GM23338 (cell line): ENCODE results near the gene NAPA. TPM values are rescaled to one million over a fixed set of nuclear protein-coding genes. Genes with fewer than 3 reads are reported as not detected.

Experiments
- ATAC-seq: fragments of 200-7000 bp; cut with Tn5 transposase; 3 replicates; pipeline ENCODE4 v1.9.1; 2020
- DNase-seq: peaks from one replicate; pipeline ENCODE4 v3.0.0-alpha.2; 2015; ENCODE audit warnings: low spot score
- H2AFZ ChIP-seq: fragments of 200-600 bp; sonication (generic); 2 replicates; pipeline ENCODE4 v1.8.0; 2016; ENCODE audit warnings: antibody characterized with exemption, mild to moderate bottlenecking, moderate library complexity
- H3F3A ChIP-seq: fragments of 200-600 bp; sonication (generic); replicated peaks from 2 replicates; pipeline ENCODE4 v1.8.0; 2017; ENCODE audit warnings: antibody characterized with exemption, mixed run types, low read depth
- H3K27ac ChIP-seq: fragments of 200-600 bp; sonication (generic); 2 replicates; pipeline ENCODE4 v1.6.1; 2016; ENCODE audit warnings: low read depth
- H3K27me3 ChIP-seq: fragments of 200-600 bp; sonication (generic); 2 replicates; pipeline ENCODE4 v1.8.0; 2016; ENCODE audit warnings: mild to moderate bottlenecking, mixed run types, moderate library complexity; ENCODE audit not compliant: insufficient read depth
- H3K36me3 ChIP-seq: fragments of 200-600 bp; sonication (generic); 2 replicates; pipeline ENCODE4 v1.8.0; 2016; ENCODE audit warnings: mild to moderate bottlenecking; ENCODE audit not compliant: insufficient read depth
- H3K4me1 ChIP-seq: fragments of 200-600 bp; sonication (generic); 2 replicates; pipeline ENCODE4 v1.8.0; 2016; ENCODE audit warnings: mild to moderate bottlenecking, moderate library complexity; ENCODE audit not compliant: insufficient read depth
- H3K4me2 ChIP-seq: fragments of 200-600 bp; sonication (generic); 2 replicates; pipeline ENCODE4 v1.7.1; 2017; ENCODE audit warnings: mixed run types
- H3K4me3 ChIP-seq: fragments of 200-600 bp; sonication (generic); 2 replicates; pipeline ENCODE4 v1.6.1; 2016; ENCODE audit warnings: mixed run types
- H3K79me2 ChIP-seq: fragments of 200-600 bp; sonication (generic); replicated peaks from 2 replicates; pipeline ENCODE4 v1.8.0; 2017; ENCODE audit warnings: mild to moderate bottlenecking; ENCODE audit not compliant: insufficient read depth
- H3K9me2 ChIP-seq: fragments of 200-600 bp; sonication (generic); 2 replicates; pipeline ENCODE4 v1.8.0; 2017; ENCODE audit not compliant: insufficient read depth
- H4K20me1 ChIP-seq: fragments of 200-600 bp; sonication (generic); replicated peaks from 2 replicates; pipeline ENCODE4 v1.8.0; 2017; ENCODE audit warnings: mild to moderate bottlenecking; ENCODE audit not compliant: insufficient read depth
- H3K27ac Mint-ChIP-seq: 2 replicates; pipeline ENCODE4 v1.8.0; 2020; ENCODE audit warnings: inconsistent platforms, mild to moderate bottlenecking, moderate library complexity, mixed read lengths
- H3K27me3 Mint-ChIP-seq: 3 replicates; pipeline ENCODE4 v1.8.0; 2022; ENCODE audit warnings: low read depth, mild to moderate bottlenecking, moderate library complexity, mixed read lengths, inconsistent platforms; ENCODE audit not compliant: insufficient read depth, poor library complexity
- H3K36me3 Mint-ChIP-seq: 3 replicates; pipeline ENCODE4 v1.8.0; 2021; ENCODE audit warnings: low read depth, mild to moderate bottlenecking, inconsistent platforms, moderate library complexity, mixed read lengths
- H3K4me1 Mint-ChIP-seq: 3 replicates; pipeline ENCODE4 v1.8.0; 2020; ENCODE audit warnings: mild to moderate bottlenecking, inconsistent platforms, mixed read lengths
- H3K4me3 Mint-ChIP-seq: 3 replicates; pipeline ENCODE4 v1.8.0; 2021; ENCODE audit warnings: moderate library complexity, mild to moderate bottlenecking, inconsistent platforms, mixed read lengths
- H3K9me3 Mint-ChIP-seq: 3 replicates; pipeline ENCODE4 v1.8.0; 2020; ENCODE audit warnings: moderate library complexity, mild to moderate bottlenecking, inconsistent platforms, mixed read lengths
- CREB1 ChIP-seq: fragments of 250-450 bp; sonication (Bioruptor Pico); IDR thresholded peaks from 2 replicates; pipeline ENCODE4 v1.5.0; 2020; ENCODE audit warnings: low read depth, mild to moderate bottlenecking, moderate library complexity
- CTCF ChIP-seq, 2 experiments: fragments of 200-600 bp in 1 of 2; sonication (generic) in 1 of 2; conservative IDR thresholded peaks; 2 replicates each; pipeline versions ENCODE4 v1.5.1 to v1.6.1; 2016 to 2017; ENCODE audit warnings: antibody characterized with exemption in 2 of 2, low read depth in 2 of 2, mild to moderate bottlenecking in 2 of 2, moderate library complexity in 1 of 2
- ETS1 ChIP-seq: IDR thresholded peaks from 2 replicates; pipeline ENCODE4 v1.6.1; 2016; ENCODE audit warnings: antibody characterized with exemption
- EZH2phosphoT487 ChIP-seq: fragments of 200-600 bp; sonication (generic); IDR thresholded peaks from one replicate; pipeline ENCODE4 v1.8.1; 2018; ENCODE audit warnings: antibody characterized with exemption; ENCODE audit not compliant: unreplicated experiment
- STAT1 ChIP-seq: IDR thresholded peaks from one replicate; pipeline ENCODE4 v1.6.1; 2016; ENCODE audit warnings: antibody characterized with exemption; ENCODE audit not compliant: unreplicated experiment
- ZNF331 ChIP-seq: fragments of 250-450 bp; sonication (Bioruptor Pico); IDR thresholded peaks from 2 replicates; pipeline ENCODE4 v1.5.0; 2020; ENCODE audit warnings: low read depth, mild to moderate bottlenecking, moderate library complexity
- polyA plus RNA-seq: library from polyadenylated mRNA; unstranded; fragments of >200 nt; fragmentation: Nextera tagmentation; extraction: Ambion mirVana; gene quantifications from 2 replicates; pipeline ENCODE4 v1.2.1, GENCODE V29; 2016
- total RNA-seq: library from RNA; depleted of rRNA; stranded (reverse); fragments of >200 nt; shearing (Covaris generic); gene quantifications from 2 replicates; pipeline ENCODE4 v1.2.3, GENCODE V29; 2014
- TF ChIP-seq, protein P1 (sequence below): fragments of 250-450 bp; sonication (Bioruptor Pico); IDR thresholded peaks from 2 replicates; pipeline ENCODE4 v1.5.0; 2020; ENCODE audit warnings: mild to moderate bottlenecking, moderate library complexity

NAPA gene
- total and polyA plus RNA-seq, 2 experiments from 2014 or later, result 52.0 to 72.1 TPM

DNA sequence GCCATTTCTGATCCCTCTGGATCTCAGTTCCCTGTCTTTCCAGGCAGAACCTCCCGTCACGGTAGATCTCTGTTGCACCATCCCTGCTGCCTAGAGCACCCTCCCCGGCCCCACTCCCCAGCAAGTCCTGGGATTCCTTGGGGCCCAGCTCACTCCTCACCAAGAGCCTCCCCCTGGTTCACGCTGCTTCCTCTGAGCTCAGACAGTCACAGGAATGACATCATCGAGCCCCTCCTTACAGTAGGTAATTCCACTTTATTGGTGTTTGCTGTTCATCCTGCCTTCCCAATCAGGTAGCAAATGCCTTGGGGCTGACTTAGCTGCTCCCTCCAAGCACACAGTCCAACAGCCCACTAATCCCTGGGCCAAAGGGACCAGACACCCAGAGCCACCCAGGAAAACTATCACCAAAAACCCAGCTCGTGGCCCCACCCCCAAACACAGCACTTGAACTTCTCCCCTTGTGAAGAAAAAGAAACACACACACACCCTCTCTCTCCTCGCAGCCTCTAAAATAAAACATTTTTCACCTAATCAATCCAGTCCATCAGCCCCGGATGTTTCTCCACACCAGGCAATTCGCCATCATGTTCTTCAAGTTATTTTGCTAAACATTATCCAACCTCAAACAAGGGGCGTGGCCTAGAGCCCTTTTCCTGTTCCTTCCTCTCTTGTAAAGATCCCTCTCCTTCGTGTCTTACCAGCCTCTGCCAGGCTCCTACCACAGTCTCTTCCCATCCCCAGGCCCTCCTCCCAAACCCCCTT is 2.5 kb downstream of the NAPA start:
- Mint-ChIP-seq H3K27ac (no peak overlapping the region), H3K4me3 (peak overlapping the region; percentile 97), H3K9me3 (no peaks in the 10 kb centered on the region; the same call in 2 of the 3 replicates), H3K27me3 (peaks cover 25% of the 10 kb centered on the region), H3K4me1 (peaks cover 25% of the 10 kb centered on the region), H3K36me3 (no peaks in the 10 kb centered on the region)
- Histone ChIP-seq H3K4me3 (no peak overlapping the region), H3K4me2 (no peak overlapping the region), H2AFZ (no peak overlapping the region), H3K79me2 (peaks cover 66% of the 10 kb centered on the region), H3K9me2 (no peaks in the 10 kb centered on the region), H3K36me3 (no peaks in the 10 kb centered on the region), H3F3A (no peaks in the 10 kb centered on the region), H3K4me1 (peaks cover 9% of the 10 kb centered on the region; the same call in 1 of the 2 replicates), H4K20me1 (peaks cover 9% of the 10 kb centered on the region), H3K27ac (no peak overlapping the region), H3K27me3 (no peaks in the 10 kb centered on the region)
- TF ChIP-seq EZH2phosphoT487 (no peak), CREB1 (CRISPR knock-in tag) (no peak), ETS1 (no peak), ZNF331 (CRISPR knock-in tag) (no peak), STAT1 (no peak), CTCF (conservative IDR thresholded peaks at IDR 0.05; ENCODE audit: low read depth in 2 of 2) (no peak)
- TF ChIP-seq, protein P1, sequence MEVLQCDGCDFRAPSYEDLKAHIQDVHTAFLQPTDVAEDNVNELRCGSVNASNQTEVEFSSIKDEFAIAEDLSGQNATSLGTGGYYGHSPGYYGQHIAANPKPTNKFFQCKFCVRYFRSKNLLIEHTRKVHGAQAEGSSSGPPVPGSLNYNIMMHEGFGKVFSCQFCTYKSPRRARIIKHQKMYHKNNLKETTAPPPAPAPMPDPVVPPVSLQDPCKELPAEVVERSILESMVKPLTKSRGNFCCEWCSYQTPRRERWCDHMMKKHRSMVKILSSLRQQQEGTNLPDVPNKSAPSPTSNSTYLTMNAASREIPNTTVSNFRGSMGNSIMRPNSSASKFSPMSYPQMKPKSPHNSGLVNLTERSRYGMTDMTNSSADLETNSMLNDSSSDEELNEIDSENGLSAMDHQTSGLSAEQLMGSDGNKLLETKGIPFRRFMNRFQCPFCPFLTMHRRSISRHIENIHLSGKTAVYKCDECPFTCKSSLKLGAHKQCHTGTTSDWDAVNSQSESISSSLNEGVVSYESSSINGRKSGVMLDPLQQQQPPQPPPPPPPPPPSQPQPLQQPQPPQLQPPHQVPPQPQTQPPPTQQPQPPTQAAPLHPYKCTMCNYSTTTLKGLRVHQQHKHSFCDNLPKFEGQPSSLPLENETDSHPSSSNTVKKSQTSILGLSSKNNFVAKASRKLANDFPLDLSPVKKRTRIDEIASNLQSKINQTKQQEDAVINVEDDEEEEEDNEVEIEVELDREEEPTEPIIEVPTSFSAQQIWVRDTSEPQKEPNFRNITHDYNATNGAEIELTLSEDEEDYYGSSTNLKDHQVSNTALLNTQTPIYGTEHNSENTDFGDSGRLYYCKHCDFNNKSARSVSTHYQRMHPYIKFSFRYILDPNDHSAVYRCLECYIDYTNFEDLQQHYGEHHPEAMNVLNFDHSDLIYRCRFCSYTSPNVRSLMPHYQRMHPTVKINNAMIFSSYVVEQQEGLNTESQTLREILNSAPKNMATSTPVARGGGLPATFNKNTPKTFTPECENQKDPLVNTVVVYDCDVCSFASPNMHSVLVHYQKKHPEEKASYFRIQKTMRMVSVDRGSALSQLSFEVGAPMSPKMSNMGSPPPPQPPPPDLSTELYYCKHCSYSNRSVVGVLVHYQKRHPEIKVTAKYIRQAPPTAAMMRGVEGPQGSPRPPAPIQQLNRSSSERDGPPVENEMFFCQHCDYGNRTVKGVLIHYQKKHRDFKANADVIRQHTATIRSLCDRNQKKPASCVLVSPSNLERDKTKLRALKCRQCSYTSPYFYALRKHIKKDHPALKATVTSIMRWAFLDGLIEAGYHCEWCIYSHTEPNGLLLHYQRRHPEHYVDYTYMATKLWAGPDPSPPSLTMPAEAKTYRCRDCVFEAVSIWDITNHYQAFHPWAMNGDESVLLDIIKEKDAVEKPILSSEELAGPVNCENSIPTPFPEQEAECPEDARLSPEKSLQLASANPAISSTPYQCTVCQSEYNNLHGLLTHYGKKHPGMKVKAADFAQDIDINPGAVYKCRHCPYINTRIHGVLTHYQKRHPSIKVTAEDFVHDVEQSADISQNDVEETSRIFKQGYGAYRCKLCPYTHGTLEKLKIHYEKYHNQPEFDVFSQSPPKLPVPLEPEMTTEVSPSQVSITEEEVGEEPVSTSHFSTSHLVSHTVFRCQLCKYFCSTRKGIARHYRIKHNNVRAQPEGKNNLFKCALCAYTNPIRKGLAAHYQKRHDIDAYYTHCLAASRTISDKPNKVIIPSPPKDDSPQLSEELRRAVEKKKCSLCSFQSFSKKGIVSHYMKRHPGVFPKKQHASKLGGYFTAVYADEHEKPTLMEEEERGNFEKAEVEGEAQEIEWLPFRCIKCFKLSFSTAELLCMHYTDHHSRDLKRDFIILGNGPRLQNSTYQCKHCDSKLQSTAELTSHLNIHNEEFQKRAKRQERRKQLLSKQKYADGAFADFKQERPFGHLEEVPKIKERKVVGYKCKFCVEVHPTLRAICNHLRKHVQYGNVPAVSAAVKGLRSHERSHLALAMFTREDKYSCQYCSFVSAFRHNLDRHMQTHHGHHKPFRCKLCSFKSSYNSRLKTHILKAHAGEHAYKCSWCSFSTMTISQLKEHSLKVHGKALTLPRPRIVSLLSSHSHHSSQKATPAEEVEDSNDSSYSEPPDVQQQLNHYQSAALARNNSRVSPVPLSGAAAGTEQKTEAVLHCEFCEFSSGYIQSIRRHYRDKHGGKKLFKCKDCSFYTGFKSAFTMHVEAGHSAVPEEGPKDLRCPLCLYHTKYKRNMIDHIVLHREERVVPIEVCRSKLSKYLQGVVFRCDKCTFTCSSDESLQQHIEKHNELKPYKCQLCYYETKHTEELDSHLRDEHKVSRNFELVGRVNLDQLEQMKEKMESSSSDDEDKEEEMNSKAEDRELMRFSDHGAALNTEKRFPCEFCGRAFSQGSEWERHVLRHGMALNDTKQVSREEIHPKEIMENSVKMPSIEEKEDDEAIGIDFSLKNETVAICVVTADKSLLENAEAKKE, result no peak
- ATAC-seq (no peak), DNase-seq (no peak)
